ENCODE measurements around the gene EXOSC3. TPM values are rescaled to one million over a fixed set of nuclear protein-coding genes. Genes with fewer than 3 reads are reported as not detected.
"Not testable (repeated sequence)": the region's sequence is repeated elsewhere in the genome, so short reads cannot be mapped to it uniquely, and the experiment has no call there.

Gene EXOSC3
- total RNA-seq, 1 donor from 2014 or later, result 69.9 TPM

DNA sequence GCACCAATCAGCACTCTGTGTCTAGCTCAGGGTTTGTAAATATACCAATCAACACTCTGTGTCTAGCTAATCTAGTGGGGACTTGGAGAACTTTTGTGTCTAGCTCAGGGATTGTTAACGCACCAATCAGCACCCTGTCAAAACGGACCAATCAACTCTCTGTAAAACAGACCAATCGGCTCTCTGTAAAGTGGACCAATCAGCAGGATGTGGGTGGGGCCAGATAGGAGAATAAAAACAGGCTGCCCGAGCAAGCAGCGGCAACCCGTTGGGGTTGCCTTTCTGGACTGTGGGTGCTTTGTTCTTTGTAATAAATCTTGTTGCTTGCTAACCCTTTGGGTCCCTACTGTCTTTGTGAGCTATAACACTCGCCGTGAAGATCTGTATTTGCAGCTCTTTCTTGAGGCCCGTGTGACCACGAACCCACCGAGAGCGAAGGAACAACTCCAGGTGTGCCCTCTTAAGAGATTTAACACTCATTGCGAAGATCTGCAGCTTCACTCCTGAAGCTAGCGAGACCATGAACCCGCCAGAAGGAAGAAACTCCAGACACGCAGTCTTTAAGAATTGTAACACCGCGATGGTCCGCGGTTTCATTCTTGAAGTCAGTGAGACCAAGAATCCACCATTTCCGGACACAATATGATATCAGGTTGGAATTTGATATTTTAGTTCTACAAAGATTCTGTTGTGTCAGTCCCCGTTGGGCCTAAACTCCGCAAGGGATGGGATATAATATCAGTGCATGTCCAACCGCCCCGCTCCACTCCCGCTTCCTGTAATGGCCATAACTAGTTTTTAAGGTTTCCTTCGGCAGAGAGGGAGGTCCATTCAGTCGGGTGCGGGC is 32.0 kb downstream of the EXOSC3 start:
- ChIA-PET CTCF (no interaction called here), POLR2A (interaction anchor here (0.6 to 1.5 kb wide), 4 partner anchors 29 to 161 kb away, joined by 3 to 4 read pairs (median 4); partner anchors contain the start of genes EXOSC3 and TOMM5)
- ATAC-seq (ENCODE audit: low read depth) (no peak), DNase-seq (no peak)
- no peaks in the 10 kb centered on the region for H3K27me3 Mint-ChIP-seq
- intact Hi-C loops (cut with micrococcal nuclease), result loop anchor here (1.0 to 10.0 kb wide), 3 partner anchors 32 to 1348 kb away; partner anchors contain the start of genes DCAF10, EXOSC3 and RNF38
- no peaks in the 10 kb centered on the region for H3K9me3 Mint-ChIP-seq
- TF ChIP-seq, protein P1, sequence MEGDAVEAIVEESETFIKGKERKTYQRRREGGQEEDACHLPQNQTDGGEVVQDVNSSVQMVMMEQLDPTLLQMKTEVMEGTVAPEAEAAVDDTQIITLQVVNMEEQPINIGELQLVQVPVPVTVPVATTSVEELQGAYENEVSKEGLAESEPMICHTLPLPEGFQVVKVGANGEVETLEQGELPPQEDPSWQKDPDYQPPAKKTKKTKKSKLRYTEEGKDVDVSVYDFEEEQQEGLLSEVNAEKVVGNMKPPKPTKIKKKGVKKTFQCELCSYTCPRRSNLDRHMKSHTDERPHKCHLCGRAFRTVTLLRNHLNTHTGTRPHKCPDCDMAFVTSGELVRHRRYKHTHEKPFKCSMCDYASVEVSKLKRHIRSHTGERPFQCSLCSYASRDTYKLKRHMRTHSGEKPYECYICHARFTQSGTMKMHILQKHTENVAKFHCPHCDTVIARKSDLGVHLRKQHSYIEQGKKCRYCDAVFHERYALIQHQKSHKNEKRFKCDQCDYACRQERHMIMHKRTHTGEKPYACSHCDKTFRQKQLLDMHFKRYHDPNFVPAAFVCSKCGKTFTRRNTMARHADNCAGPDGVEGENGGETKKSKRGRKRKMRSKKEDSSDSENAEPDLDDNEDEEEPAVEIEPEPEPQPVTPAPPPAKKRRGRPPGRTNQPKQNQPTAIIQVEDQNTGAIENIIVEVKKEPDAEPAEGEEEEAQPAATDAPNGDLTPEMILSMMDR (IDR thresholded peaks at IDR 0.05), result no peak
- peaks cover 5% of the 10 kb centered on the region for H3K36me3 Mint-ChIP-seq (ENCODE audit: low read depth)
- peak overlapping the region; percentile 96 for H3K4me3 Mint-ChIP-seq
- H3K4me1 Mint-ChIP-seq, result peaks cover 22% of the 10 kb centered on the region
- peak overlapping the region; percentile 89 for H3K27ac Mint-ChIP-seq

DNA sequence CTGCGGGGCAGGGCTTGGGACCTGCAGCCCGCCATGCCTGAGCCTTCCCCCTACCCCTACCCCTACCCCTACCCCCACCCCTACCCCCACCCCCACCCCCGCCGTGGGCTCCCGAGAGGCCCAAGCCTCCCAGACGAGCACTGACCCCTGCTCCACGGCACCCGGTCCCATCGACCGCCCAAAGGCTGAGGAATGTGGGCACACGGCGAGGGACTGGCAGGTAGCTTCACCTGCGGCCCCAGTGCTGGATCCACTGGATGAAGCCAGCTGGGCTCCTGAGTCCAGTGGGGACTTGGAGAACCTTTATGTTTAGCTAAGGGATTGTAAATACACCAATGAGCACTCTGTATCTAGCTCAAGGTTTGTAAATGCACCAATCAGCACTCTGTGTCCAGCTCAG is 32.8 kb downstream of the EXOSC3 start:
- H3K27me3 Mint-ChIP-seq; H3K36me3 Mint-ChIP-seq (ENCODE audit: low read depth); DNase-seq; CTCF ChIA-PET; H3K27ac Mint-ChIP-seq; ATAC-seq (ENCODE audit: low read depth); H3K9me3 Mint-ChIP-seq: not testable (repeated sequence)
- Mint-ChIP-seq H3K4me3 (peak overlapping the region; percentile 96), H3K4me1 (peaks cover 22% of the 10 kb centered on the region)
- intact Hi-C loops (cut with micrococcal nuclease), result loop anchor here (10.0 kb wide), 1 partner anchor 1347 kb away; the partner anchor contains the start of gene RNF38
- POLR2A ChIA-PET, result interaction anchor here (1.5 kb wide), 1 partner anchor 160 kb away, joined by 4 read pairs; the partner anchor contains the start of gene TOMM5

DNA sequence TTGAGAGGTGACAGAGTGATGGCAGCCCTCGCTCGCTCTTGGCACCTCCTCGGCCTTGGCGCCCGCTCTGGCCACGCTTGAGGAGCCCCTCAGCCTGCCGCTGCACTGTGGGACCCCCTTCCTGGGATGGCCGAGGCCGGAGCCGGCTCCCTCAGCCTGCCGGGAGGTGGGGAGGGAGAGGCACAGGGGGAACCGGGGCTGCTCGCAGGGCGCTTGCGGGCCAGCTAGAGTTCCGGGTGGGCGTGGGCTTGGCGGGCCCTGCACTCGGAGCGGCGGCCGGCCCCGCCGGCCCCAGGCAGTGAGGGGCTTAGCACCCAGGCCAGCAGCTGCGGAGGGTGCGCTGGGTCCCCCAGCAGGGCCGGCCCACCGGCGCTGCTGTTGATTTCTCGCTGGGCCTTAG is 33.2 kb downstream of the EXOSC3 start:
- H3K27ac Mint-ChIP-seq; H3K4me3 Mint-ChIP-seq; ATAC-seq (ENCODE audit: low read depth); DNase-seq; H3K27me3 Mint-ChIP-seq; H3K36me3 Mint-ChIP-seq (ENCODE audit: low read depth); H3K9me3 Mint-ChIP-seq; POLR2A ChIA-PET; CTCF ChIA-PET: not testable (repeated sequence)
- H3K4me1 Mint-ChIP-seq, result peaks cover 22% of the 10 kb centered on the region
- intact Hi-C loops (cut with micrococcal nuclease), result loop anchor here (10.0 kb wide), 1 partner anchor 1347 kb away; the partner anchor contains the start of gene RNF38

DNA sequence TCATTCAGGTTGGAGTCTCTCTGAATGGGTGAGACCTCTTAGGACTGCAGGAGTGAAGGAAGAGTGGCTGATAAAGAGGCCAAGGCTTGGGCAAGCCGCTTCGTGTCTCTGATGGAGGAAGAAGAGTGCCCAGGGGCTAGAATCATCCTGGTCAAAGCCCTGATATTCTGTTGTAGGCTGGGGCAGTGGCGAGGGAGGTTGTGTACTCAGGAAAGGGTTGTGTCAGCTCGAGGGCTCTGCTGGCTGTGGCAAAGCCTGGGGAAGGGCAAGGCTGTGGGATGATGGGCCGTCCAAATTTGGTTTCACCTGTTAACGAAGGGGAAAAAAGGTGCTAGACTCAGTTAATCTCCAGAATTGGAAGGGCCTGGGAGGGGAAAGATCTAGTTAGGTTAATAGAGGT is 33.7 kb downstream of the EXOSC3 start:
- ATAC-seq (ENCODE audit: low read depth), result no peak
- Mint-ChIP-seq H3K36me3 (ENCODE audit: low read depth) (peaks cover 1% of the 10 kb centered on the region), H3K4me1 (peaks cover 22% of the 10 kb centered on the region), H3K9me3 (no peaks in the 10 kb centered on the region), H3K4me3 (no peak overlapping the region), H3K27ac (peak overlapping the region; percentile 14), H3K27me3 (no peaks in the 10 kb centered on the region)
- intact Hi-C loops (cut with micrococcal nuclease), result loop anchor here (10.0 kb wide), 1 partner anchor 1346 kb away; the partner anchor contains the start of gene RNF38
- ChIA-PET POLR2A (interaction anchor here (0.6 kb wide), 1 partner anchor 607 kb away, joined by 4 read pairs; no protein-coding TSS in a partner anchor), CTCF (no interaction called here)
- TF ChIP-seq, protein P1 (IDR thresholded peaks at IDR 0.05), result no peak
- DNase-seq, result no peak

DNA sequence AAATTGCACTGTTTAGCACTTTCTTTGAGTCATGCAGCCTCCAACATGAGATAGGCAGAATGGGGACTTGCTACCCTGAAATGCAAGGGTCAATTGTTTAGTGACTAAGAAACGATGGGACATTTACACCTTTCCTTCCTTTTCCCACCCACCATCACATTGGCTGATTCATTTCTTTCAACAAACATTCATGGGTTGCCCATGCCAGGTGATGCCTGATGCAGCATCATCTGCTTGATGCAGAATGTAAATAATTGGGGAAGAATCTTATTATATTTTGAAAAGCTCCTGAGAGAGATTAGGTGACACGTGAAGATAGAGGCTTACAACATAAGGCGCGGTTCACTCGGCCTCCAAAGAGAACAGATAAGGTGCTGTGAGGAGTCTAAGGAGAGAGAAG is 35.7 kb downstream of the EXOSC3 start:
- no peaks in the 10 kb centered on the region for H3K27me3 Mint-ChIP-seq
- H3K36me3 Mint-ChIP-seq (ENCODE audit: low read depth), result no peaks in the 10 kb centered on the region
- H3K9me3 Mint-ChIP-seq, result no peaks in the 10 kb centered on the region
- TF ChIP-seq, protein P1 (IDR thresholded peaks at IDR 0.05), result no peak
- CTCF ChIA-PET, result no interaction called here
- intact Hi-C loops (cut with micrococcal nuclease), result no loop called here
- POLR2A ChIA-PET, result no interaction called here
- H3K4me1 Mint-ChIP-seq, result peaks cover 12% of the 10 kb centered on the region
- DNase-seq, result no peak
- ATAC-seq (ENCODE audit: low read depth), result no peak
- H3K27ac Mint-ChIP-seq, result no peak overlapping the region
- no peak overlapping the region for H3K4me3 Mint-ChIP-seq

DNA sequence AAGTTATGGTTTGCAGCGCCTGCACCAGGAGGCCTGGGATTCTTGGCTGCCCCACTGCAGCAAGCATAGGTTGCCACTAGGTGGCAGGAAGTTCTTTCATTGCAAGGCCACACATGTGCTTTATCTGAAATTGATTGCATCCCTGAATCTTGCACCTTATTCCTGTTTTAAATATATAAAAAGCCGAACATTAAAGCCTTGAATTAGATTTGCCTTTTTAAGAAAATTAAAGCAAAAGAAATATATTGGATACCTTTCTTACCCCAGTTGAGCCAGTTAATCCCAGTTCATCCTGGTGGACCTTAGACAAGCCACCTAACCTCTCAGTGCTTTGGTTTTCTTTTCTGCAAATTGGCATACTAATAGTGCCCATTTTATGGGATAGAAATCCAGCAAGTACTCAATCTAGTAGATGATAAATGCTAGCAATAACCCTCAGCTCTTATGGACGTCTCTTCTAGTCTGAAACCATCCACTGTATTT is 37.6 kb downstream of the EXOSC3 start:
- H3K9me3 Mint-ChIP-seq, result no peaks in the 10 kb centered on the region
- H3K36me3 Mint-ChIP-seq (ENCODE audit: low read depth), result no peaks in the 10 kb centered on the region
- H3K27ac Mint-ChIP-seq, result no peak overlapping the region
- peak; percentile 27 for DNase-seq
- intact Hi-C loops (cut with micrococcal nuclease), result loop anchor here (2.0 kb wide), 3 partner anchors 165 to 413 kb away; no protein-coding TSS in a partner anchor
- TF ChIP-seq, protein P1 (IDR thresholded peaks at IDR 0.05), result peak; percentile 28
- no peaks in the 10 kb centered on the region for H3K27me3 Mint-ChIP-seq
- CTCF ChIA-PET, result interaction anchor here (0.8 to 1.6 kb wide), 2 partner anchors 10 to 12 kb away, joined by 3 read pairs; no protein-coding TSS in a partner anchor
- peak; percentile 81 for ATAC-seq (ENCODE audit: low read depth)
- no peak overlapping the region for H3K4me3 Mint-ChIP-seq
- POLR2A ChIA-PET, result no interaction called here
- H3K4me1 Mint-ChIP-seq, result no peaks in the 10 kb centered on the region
